HG02840 (cell line): ENCODE data around the gene PXMP4.

Experiments
- ATAC-seq: cut with Tn5 transposase; IDR thresholded peaks from one replicate; pipeline ENCODE4 v1.9.1; 2021; ENCODE audit warnings: mild to moderate bottlenecking, moderate library complexity, moderate number of reproducible peaks; ENCODE audit not compliant: unreplicated experiment, low FRiP score

The PXMP4 gene

GRCh38 chr20:33686100-33686983, 33.8 kb downstream of the PXMP4 start, which contains the start of gene E2F1:
TSS of gene E2F1 (minus strand) at chr20:33686385. CDS start at chr20:33686264, 121 bp downstream.
- peak; percentile 74 for ATAC-seq

- peak; percentile 42 for ATAC-seq
Measured at GRCh38 chr20:33685328-33686099, 34.6 kb downstream of the PXMP4 start.

DNA sequence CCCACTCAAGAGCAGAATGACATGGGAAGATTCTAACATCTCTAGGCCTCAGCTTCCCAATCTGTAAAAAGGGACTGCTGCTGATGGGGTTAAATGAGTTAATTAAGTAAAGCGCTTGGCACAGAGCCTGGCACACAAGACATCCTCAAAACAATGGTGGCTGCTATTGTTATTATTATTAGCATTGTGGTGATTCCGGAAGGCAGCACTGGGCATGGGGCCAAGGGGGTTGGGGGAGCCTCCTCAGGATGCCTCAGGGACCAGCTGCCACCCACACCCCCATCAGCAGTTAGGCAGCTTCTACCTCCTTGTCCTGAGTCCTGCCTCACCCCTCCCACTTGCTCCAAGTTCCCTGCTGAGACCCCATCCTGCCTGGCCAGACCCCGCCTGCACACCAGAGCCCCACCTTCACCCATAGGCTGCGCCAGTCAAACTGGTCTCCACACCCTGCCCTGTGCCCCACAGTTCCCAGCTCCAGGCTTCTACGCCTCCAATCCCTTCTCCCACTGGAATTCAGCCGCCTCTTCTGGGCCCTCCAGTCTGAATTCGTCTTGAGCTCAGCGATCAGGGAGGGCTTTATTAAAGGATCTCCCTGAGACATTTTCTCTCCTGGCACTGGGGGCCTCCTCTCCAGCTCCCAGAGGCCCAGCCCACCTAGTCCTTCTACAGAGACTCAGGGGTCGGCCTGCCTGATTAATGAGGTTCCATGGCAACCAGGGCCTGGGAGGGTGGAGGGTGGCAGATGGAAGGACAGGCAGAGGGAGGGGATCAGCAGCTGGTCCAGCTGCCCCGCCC, 35.4 kb downstream of the PXMP4 start:
- ATAC-seq, result no peak

DNA sequence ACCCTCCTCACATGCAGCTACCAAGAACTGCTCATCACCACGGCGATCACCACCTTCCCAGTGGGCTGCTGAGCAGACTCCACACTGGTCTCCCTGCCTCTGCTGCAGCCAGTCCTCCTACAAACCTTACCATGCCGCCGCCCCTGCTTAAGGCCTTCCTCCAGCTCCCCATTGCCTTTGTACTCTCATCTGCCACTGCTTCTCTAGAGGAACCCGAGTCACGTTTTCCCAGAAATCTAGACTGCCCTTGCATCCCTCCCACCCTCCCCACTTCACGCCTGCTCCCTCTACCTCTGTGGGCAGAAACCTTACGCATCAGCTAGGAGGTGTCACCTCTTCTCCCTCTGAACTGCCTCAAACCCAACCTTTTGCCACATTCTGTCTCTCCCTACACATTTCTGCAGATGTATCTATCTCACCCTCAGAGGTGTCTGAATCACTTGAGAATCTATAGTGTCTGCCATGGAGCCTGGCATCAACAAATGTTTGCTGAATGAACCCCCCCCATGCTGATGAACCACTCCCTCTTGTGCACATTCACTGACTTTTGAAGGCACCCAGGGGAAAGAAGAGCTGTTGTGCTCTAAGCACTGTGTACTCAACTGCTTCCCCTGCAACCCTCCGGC, 38.3 kb downstream of the PXMP4 start:
- ATAC-seq, result no peak

- ATAC-seq, result no peak
Measured at GRCh38 chr20:33681288-33681687, 38.8 kb downstream of the PXMP4 start.

GRCh38 chr20:33680686-33681085, 39.4 kb downstream of the PXMP4 start:
- no peak for ATAC-seq

DNA sequence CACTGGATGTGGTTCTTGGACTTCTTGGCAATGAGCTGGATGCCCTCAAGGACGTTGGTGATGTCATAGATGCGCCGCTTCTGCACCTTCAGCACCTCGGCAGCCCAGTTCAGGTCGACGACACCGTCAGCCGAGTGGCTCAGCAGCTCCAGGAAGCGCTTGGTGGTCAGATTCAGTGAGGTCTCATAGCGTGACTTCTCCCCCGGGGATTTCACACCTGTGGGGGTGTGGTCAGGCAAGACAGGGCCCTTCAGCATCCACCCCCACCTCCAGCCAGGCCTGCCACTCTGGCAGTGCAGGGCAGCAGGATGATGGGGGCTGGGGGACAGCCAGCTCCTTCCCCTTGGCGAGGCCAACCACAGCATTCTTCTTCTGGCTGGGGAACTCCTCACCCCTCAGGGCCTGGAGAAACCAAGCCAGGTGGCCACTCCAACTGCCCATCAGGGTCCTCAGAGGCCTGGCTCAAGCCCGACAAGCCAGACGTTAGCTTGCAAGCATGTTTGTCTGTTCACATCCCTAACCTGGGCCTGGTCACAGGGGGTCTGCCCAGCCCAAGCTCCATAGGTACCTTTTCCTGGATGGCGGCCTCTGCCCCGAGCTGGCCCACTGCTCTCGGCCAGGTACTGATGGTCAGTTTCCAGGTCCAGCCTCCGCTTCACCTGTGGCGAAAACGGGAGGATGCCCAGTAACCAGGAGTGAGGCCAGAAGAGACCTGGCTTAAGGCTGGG, 40.2 kb downstream of the PXMP4 start:
- peak; percentile 48 for ATAC-seq

DNA sequence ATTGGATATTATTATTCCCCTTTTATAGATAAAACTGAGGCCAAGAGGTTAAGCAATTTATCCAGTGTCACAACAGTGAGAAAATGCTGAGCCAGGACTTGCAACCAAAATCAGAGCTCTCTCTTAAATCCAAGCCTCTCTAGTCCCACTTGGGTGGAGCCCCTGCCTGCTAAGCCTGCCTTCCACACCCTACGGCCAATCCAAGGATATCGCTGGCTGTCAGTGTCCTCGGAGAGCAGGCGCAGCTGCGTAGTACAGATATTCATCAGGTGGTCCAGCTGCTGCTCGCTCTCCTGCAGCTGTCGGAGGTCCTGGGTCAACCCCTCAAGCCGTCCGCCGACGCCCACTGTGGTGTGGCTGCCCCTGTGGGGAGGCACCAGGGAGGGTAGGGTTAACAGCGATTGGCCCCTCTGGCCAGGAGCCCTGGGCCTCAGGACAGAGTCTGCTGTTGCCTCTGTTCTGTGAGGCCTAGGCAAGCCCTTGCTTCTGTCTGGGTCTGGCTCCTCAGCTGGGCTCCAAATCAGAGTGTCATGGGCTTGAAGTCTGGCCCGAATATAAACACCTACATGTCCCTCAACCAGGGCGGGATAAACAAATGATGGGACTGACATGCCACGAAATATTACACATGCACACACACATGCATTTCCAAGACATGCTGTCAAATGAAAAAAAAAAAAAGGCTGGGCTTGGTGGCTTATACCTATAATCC, 42.0 kb downstream of the PXMP4 start:
- ATAC-seq, result no peak

DNA sequence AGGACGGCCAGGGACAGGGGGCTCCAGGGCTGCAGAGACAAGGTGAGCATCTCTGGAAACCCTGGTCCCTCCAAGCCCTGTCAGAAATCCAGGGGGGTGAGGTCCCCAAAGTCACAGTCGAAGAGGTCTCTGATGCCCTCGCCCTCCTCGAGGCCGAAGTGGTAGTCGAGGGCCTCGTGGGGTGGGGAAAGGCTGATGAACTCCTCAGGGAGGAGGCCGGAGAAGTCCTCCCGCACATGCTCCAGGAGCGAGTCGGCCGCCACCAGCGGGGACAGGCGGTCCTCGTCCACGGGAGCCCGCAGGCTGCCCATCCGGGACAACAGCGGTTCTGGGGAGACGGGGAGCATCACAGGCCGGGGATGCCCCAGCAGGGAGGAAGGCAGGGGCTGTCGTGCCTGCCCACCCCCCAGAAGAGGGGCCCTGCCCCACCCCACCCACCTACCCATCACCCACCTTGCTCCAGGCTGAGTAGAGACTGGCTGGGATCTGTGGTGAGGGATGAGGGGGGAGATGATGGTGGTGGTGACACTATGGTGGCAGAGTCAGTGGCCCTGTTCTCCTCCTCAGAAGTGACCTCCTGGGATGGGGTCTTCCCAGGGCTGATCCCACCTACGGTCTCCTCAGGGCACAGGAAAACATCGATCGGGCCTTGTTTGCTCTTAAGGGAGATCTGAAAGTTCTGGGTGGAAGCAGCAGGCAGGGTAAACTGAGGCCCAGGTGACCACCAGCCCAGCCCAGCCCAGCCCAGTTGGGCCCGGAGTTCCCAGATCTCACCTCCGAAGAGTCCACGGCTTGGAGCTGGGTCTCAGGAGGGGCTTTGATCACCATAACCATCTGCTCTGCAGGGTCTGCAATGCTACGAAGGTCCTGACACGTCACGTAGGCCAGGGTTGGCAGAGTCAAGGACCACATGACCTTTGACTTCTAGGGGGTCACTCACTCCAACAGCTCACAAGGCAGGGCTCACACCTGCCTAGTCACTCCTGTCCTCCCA, 43.2 kb downstream of the PXMP4 start:
- no peak for ATAC-seq

DNA sequence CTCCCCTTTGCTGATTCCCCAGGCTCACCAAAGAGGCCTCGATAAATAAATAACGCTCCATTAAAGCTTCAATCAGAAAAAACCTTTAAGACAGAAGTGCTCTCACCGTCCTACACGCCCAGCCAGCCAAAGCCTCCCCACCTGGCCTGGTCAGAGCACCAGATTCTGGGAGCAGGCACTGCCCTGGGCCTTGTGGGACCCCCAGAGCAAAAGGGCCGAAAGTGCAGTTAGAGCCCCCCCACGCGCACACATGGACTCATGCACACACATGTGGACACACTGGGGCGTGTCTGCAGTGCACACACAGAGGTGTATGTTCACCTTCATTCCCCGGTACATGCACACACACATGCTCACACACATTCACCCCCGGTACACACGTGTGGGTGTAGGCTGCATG, 44.0 kb downstream of the PXMP4 start:
- ATAC-seq, result no peak

DNA sequence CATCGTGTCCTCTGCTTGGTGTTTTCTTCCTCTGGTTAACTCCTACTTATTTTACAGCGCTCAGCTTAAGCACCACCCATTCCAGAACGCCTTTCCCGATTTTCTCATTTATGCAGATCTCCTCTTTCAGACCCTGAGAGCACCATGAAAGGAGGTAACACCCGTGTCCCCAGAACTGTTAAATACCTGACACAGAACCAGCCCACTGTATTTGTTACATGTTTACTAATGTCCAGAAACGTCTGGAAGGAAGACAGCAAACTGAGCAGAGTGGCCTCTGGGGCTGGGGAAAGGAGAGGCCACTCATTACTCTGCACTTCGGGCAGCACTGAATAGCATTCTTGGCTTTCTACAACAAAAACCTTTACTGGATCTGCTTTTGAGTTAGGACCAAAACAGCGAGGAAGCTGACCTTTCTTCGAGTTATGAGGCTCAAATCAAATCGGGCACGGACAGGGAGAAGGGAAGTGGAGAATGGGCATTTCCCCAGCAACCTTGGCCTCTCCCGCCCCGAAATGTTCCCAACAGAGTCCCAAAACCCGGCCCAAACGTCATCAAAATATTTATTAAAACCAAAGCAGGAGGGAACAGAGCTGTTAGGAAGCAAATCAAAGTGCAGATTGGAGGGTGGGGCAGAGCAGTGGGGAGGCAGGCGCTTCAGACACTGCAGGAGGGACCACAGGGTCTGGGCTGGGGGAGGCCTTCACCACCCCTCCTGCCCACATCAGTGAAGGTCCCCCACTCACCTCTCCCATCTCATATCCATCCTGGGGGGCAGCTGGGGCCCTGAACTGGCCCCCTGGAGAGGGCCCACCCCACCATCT, 44.8 kb downstream of the PXMP4 start:
- no peak for ATAC-seq

DNA sequence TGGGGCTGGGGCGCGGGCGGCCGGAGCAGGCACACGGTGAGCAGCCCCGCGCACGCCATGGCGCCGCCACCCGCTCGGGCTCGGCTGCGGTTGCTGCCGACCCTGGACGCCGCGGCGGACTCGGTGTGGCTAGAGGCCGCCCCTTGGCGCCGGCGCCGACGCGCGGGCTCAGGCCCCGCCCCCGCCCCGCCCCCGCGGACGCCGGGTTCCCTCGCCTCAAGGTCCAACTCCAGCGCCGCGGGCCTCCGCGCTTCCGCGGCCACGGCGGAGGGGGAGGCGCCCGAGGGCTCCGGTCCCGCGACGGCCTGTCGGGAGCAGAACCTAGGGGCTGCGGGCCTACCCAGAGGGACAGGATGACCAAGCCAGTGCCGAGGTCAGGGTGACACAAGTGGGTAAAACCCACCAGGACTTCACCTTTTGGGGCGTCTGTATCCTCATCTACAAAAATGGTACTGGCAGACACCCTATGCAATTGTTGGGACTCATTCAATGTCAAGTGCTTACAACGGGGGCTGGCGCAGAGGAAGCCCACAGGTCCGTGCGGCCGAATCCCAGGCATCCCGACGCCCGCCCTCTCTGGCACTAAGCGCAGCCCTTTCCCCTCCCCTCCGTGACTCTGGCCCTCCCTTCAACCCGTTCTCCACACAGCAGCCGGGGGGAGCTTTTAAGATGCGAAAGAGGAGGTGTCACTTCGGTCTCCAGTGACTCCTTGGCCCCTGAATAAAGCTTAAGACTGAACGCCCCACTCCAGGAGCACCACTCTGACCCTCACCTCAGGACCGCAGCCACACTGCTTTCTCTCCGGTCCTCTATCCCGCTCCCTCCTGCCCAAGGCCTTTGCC, 45.6 kb downstream of the PXMP4 start, which contains the start of gene NECAB3:
Gene NECAB3, minus strand, starts transcription at position 135 of the 842 bp plus-strand sequence. Its CDS starts 76 bp downstream, at position 59.
- ATAC-seq, result no peak

GRCh38 chr20:33673410-33674293, 46.5 kb downstream of the PXMP4 start:
- ATAC-seq, result no peak

DNA sequence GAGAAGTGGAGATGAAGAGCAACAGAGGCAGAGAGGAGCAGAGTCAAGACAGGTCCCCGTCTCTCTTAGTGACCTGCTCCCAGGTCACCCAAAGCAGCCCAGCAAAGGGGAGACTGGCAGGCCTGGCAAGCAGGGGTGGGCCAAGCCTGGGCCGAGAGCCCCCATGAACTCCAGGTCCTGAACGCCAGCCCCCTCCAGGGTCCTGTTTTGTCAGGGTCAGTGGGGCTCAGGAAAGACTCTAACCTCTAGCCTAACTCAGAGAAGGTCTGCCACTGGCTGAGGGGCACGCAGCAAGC, 47.0 kb downstream of the PXMP4 start:
- no peak for ATAC-seq

DNA sequence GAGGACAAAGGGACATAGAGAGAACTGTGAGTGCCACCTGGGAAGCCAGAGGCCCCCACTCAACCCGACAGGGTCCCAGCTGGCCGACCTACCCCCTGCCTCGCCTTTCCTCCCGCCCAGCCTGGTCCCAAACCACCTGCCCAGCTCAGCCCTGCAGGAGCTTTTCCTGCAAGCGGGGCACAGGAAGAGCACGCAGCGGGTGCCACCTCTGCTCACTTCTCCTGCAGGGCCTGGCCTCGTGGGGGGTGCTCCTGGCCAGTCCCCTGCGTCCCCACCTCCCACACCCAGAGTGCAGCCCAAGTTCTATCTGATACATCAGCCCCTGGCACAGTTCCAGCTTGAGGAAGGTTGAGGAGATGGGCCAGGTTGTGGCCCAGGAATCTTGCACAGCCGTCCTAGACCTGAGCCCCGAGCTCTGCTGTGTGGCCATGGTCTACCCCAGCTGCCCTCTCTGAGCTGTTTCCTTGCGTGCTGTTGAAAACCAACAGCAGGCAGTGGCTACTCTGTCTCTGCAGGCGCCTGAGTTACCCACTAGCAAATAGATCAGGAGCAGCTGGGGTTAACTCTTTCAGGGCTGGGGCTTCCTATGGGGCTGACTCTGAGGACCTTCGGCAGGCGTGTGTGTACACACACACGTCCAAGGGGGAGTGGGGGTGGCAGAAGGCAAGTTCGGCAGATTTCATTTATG, 47.5 kb downstream of the PXMP4 start:
- ATAC-seq, result no peak
